Astrocyte of the cerebellum (primary cell): ENCODE measurements around the gene KAT5.
A peak's percentile ranks its signal among the peaks of the same experiment; 100 is the strongest.

ENCODE experiments used
- DNase-seq: peaks from one replicate; pipeline ENCODE4 v3.0.0-alpha.2; 2011; ENCODE audit warnings: low read depth
- H3K4me3 ChIP-seq: 2 replicates; pipeline ENCODE4 v1.5.1; 2011; ENCODE audit warnings: mild to moderate bottlenecking, low read depth, low read length, moderate library complexity
- in situ Hi-C: cut with HindIII; loops from 2 replicates; pipeline ENCODE4 v1.10.0; 2017; ENCODE audit warnings: low sequenced_read_pairs
- TF ChIP-seq, protein P1 (sequence below): IDR thresholded peaks from 2 replicates; pipeline ENCODE4 v1.5.1; 2012; ENCODE audit warnings: low read length, low read depth, moderate library complexity, mild to moderate bottlenecking; ENCODE audit errors: missing control alignments

The KAT5 gene

DNA sequence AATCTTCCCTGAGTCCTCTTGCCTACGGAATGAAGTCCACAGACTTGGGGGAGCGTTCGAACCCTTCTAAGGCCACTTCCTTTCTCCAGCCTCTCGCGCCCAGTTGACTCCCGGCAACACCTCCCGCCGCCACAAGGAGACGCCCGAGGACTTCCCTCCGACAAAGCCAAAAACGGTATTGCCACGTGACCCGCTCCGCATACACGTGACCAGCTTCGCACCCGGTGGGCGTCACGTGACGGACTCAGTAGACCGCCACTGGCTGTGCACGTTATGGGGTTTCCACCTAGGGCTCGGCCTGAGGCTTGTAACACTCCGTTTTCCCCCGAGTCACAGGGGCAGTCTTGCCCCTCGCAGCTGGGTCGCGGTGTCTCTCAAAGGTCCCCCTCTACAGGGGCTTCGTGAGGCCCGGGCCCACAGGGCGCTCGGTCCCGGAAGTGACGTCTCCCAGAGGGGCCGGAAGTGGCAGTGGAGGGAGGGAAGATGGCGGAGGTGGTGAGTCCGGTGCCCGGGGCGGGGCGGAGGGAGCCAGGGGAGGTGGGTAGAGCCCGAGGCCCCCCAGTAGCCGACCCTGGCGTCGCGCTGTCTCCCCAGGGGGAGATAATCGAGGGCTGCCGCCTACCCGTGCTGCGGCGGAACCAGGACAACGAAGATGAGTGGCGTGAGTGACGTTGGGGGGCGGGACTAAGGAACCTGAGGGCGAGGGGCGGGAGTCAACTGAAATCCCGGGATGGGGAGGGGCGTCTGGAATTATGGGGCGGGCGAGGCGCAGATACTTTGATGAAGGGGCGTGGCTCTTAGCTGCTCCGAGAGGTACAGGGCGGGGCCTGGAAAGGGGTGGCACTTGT, at the start of gene KAT5:
TSS of gene KAT5 (plus strand) at position 468 of the 848 bp plus-strand sequence. CDS start at position 484, 16 bp downstream.
- in situ Hi-C loops, result no loop called here
- H3K4me3 ChIP-seq, result peak within 1 kb of the TSS; percentile 70
- DNase-seq, result peak; percentile 96
- TF ChIP-seq, protein P1, sequence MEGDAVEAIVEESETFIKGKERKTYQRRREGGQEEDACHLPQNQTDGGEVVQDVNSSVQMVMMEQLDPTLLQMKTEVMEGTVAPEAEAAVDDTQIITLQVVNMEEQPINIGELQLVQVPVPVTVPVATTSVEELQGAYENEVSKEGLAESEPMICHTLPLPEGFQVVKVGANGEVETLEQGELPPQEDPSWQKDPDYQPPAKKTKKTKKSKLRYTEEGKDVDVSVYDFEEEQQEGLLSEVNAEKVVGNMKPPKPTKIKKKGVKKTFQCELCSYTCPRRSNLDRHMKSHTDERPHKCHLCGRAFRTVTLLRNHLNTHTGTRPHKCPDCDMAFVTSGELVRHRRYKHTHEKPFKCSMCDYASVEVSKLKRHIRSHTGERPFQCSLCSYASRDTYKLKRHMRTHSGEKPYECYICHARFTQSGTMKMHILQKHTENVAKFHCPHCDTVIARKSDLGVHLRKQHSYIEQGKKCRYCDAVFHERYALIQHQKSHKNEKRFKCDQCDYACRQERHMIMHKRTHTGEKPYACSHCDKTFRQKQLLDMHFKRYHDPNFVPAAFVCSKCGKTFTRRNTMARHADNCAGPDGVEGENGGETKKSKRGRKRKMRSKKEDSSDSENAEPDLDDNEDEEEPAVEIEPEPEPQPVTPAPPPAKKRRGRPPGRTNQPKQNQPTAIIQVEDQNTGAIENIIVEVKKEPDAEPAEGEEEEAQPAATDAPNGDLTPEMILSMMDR, result peak; percentile 98

DNA sequence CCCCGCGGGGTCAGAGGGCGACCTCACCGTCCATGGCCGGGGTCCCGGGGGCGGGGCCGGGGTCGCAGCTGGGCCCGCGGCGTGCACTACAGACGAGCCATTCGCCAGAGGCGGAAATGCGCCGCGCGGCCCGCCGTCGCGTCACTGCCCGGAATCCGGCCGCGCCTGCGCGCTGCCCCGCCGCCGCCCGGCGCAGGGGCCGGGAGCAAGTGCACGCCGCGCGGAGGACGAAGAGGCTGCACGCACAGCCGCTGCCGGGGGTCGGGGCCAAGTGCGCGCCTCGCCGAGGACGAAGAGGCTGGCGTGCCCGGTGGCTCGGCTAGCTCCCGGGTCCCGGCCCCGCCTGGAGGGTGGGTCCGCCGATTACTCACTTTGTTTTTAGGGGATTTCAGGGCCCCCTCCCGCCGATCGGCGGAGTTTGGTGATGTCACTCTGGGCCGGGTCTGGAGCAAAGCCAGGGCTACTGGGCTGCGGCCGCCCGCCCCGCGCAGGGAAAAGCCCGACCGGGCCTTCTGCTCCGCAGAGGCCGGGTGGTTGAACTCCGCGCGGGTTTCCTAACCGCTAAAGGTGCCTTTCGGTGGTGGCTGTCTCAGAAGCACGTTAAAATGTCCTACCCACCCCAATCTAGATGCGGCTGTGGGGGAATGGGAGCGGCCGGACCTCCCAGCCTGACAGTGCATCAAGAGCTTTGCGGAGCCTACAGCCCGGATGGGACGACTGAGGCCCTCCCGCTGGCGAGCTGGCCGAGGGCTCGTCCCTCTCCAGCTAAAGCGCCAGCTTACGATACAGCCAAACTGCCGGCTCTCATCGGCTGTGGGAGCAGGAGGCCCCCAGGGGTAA, 49.0 kb upstream of the KAT5 start, which contains the start of gene RELA:
TSS of gene RELA (minus strand) at position 118 of the 840 bp plus-strand sequence. CDS start at position 34, 84 bp downstream.
- H3K4me3 ChIP-seq, result peak within 1 kb of the TSS; percentile 76
- peak; percentile 74 for DNase-seq
- TF ChIP-seq, protein P1, result no peak
- in situ Hi-C loops, result no loop called here

DNA sequence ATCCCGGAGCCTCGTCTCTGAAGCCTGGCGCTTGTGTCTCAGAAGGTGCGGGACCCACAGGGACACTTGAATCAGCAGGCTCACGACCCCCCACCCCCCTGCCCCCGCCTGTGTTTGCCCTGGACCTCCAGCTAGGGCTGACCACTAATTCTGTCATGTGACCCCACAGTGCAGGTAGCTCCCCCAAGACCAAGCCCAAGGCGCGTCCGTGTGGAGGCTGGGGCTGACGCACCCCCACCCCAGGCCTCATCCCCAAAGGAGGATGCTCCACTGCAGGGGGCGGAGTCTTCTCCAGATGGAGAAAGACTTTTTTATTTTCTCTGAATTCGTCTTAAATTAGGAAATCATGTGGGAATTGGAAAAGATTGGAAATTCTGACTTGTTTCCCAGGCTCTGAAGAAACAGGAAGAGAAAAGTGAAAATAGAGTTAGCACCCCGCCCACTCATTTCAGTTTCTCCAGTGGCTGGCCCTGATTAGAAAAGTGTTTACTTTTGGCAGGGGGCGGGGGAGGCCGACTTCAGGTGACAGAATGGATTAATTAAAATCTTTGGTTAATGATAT, 48.3 kb upstream of the KAT5 start:
- TF ChIP-seq, protein P1, result no peak
- no peak for DNase-seq
- peak overlapping the region; percentile 76 for H3K4me3 ChIP-seq
- in situ Hi-C loops, result no loop called here

DNA sequence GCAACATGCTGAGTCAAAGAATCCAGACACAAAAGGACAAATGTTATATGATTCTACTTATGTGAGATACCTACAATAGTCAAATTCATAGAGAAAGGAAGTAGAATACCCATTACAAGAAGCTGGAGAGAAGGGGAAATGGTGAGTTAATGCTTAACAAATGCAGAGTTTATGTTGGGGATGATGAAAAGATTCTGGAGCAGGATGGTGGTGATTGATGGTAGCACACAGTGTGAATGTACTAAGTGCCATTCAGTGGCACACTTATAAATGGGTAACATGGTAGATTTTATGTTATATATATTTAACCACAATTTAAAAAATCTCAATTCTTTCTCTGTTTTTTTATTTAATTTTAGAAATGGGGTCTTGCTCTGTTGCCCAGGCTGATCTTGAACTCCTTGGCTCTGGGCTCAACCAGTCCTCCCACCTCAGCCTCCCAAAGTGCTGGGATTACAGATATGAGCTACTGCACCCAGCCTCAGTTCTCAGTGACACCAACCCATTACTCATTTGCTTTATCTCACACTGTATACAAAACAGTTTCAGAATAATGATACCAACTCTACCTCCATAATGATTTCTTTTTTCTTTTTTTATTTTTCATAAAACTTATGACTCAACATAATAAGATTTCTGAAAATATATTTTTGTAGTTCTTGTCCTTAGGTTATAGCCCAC, 39.7 kb upstream of the KAT5 start:
- TF ChIP-seq, protein P1, result no peak
- in situ Hi-C loops, result no loop called here
- DNase-seq, result no peak
- H3K4me3 ChIP-seq, result no peak overlapping the region

DNA sequence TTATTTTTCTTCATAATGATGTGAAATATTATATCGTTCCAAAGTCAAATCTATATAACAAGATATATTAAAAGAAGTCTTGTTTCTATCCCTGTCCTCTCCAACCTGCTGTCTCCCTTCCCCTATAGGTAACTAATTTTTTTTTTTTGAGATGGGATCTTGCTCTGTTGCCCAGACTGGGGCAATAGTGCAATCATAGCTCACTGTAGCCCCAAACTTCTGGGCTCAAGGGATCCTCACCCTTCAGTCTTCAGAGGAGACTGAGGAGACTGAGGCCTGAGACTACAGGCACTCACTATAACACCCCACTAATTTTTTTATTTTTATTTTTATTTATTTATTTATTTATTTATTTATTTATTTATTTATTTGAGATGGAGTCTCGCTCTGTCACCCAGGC, 39.1 kb upstream of the KAT5 start:
- in situ Hi-C loops, result no loop called here
- DNase-seq, result no peak
- no peak overlapping the region for H3K4me3 ChIP-seq
- TF ChIP-seq, protein P1, result no peak
